ENCODE measurements around the gene PTPRE. TPM values are rescaled to one million over a fixed set of nuclear protein-coding genes. Genes with fewer than 3 reads are reported as not detected.

The PTPRE gene
- total RNA-seq, 1 experiment from 2014 or later = 0.50 TPM

DNA sequence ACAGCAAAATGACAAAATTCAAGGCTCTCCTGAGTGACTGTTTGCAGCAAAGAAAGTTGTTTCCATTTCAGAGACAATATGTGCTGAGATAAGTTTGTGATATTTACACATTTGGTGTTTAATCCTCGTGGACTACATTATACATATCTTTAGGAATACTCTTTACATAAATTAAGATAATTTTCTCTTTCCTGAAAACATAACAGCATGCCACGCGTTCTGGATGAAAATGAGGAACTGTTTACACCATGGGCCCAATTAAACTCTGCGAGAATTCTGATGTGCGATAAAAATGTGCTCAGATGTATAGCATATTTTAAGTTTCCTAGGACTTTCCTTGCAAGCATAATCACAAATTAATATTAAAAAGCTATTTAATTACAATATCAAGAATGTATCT lies 26.4 kb downstream of the PTPRE start:
- ChIA-PET CTCF (no interaction called here), POLR2A (no interaction called here)
- intact Hi-C loops (cut with micrococcal nuclease; ENCODE audit: unreplicated experiment) = no loop called here
- Histone ChIP-seq H3K36me3 (ENCODE audit: control insufficient read depth, insufficient read depth, low read length) (no peaks in the 10 kb centered on the region), H3K4me3 (ENCODE audit: low read depth, low read length) (no peak overlapping the region), H3K4me1 (no peaks in the 10 kb centered on the region), H3K27me3 (replicated peaks; ENCODE audit: control insufficient read depth, insufficient read depth, low read length) (no peaks in the 10 kb centered on the region), H3K9me3 (no peaks in the 10 kb centered on the region)
- peaks cover 9% of the 10 kb centered on the region for H3K27me3 Mint-ChIP-seq (ENCODE audit: insufficient read depth, unreplicated experiment)
- no peak for DNase-seq
- no peak for TF ChIP-seq CTCF (IDR thresholded peaks at IDR 0.05; ENCODE audit: insufficient read depth in 1 of 2, low read depth in 1 of 2, low read length in 1 of 2, severe bottlenecking in 1 of 2, unreplicated experiment in 1 of 2)
- BruUV-seq (replicated peaks) = no TSS peak
- no peak overlapping the region for H3K27ac Mint-ChIP-seq (ENCODE audit: unreplicated experiment)
- no peaks in the 10 kb centered on the region for H3K36me3 Mint-ChIP-seq (ENCODE audit: insufficient read depth, unreplicated experiment)
- H3K4me1 Mint-ChIP-seq (ENCODE audit: low read depth, unreplicated experiment) = no peaks in the 10 kb centered on the region
- no peaks in the 10 kb centered on the region for H3K9me3 Mint-ChIP-seq (ENCODE audit: unreplicated experiment)
- H3K4me3 Mint-ChIP-seq (ENCODE audit: unreplicated experiment) = no peak overlapping the region

GRCh38 chr10:127934383-127934782 lies 27.5 kb downstream of the PTPRE start:
- no peak for DNase-seq
- no peaks in the 10 kb centered on the region for H3K9me3 Mint-ChIP-seq (ENCODE audit: unreplicated experiment)
- no peak overlapping the region for H3K4me3 Mint-ChIP-seq (ENCODE audit: unreplicated experiment)
- H3K4me3 ChIP-seq (ENCODE audit: low read depth, low read length) = no peak overlapping the region
- POLR2A ChIA-PET = no interaction called here
- no peak overlapping the region for H3K27ac Mint-ChIP-seq (ENCODE audit: unreplicated experiment)
- no peaks in the 10 kb centered on the region for H3K9me3 ChIP-seq
- CTCF ChIA-PET = interaction anchor here (0.8 kb wide), 1 partner anchor 27 kb away, joined by 3 read pairs; the partner anchor contains the start of gene PTPRE
- intact Hi-C loops (cut with micrococcal nuclease; ENCODE audit: unreplicated experiment) = no loop called here
- H3K36me3 Mint-ChIP-seq (ENCODE audit: insufficient read depth, unreplicated experiment) = no peaks in the 10 kb centered on the region
- peaks cover 10% of the 10 kb centered on the region for H3K27me3 Mint-ChIP-seq (ENCODE audit: insufficient read depth, unreplicated experiment)
- no peaks in the 10 kb centered on the region for H3K4me1 Mint-ChIP-seq (ENCODE audit: low read depth, unreplicated experiment)
- no peak for TF ChIP-seq CTCF (IDR thresholded peaks at IDR 0.05; ENCODE audit: insufficient read depth in 1 of 2, low read depth in 1 of 2, low read length in 1 of 2, severe bottlenecking in 1 of 2, unreplicated experiment in 1 of 2)
- H3K27me3 ChIP-seq (replicated peaks; ENCODE audit: control insufficient read depth, insufficient read depth, low read length) = no peaks in the 10 kb centered on the region
- H3K36me3 ChIP-seq (ENCODE audit: control insufficient read depth, insufficient read depth, low read length) = no peaks in the 10 kb centered on the region
- no peaks in the 10 kb centered on the region for H3K4me1 ChIP-seq
- BruUV-seq (replicated peaks) = no TSS peak

GRCh38 chr10:127935071-127935561 lies 28.2 kb downstream of the PTPRE start:
- Histone ChIP-seq H3K36me3 (ENCODE audit: control insufficient read depth, insufficient read depth, low read length) (no peaks in the 10 kb centered on the region), H3K27me3 (replicated peaks; ENCODE audit: control insufficient read depth, insufficient read depth, low read length) (no peaks in the 10 kb centered on the region), H3K9me3 (no peaks in the 10 kb centered on the region), H3K4me3 (ENCODE audit: low read depth, low read length) (no peak overlapping the region), H3K4me1 (no peaks in the 10 kb centered on the region)
- CTCF ChIA-PET = interaction anchor here (0.8 kb wide), 1 partner anchor 28 kb away, joined by 3 read pairs; the partner anchor contains the start of gene PTPRE
- POLR2A ChIA-PET = no interaction called here
- Mint-ChIP-seq H3K9me3 (ENCODE audit: unreplicated experiment) (no peaks in the 10 kb centered on the region), H3K27me3 (ENCODE audit: insufficient read depth, unreplicated experiment) (peaks cover 13% of the 10 kb centered on the region), H3K4me3 (ENCODE audit: unreplicated experiment) (no peak overlapping the region), H3K27ac (ENCODE audit: unreplicated experiment) (no peak overlapping the region), H3K36me3 (ENCODE audit: insufficient read depth, unreplicated experiment) (no peaks in the 10 kb centered on the region), H3K4me1 (ENCODE audit: low read depth, unreplicated experiment) (no peaks in the 10 kb centered on the region)
- DNase-seq = no peak
- intact Hi-C loops (cut with micrococcal nuclease; ENCODE audit: unreplicated experiment) = no loop called here
- TF ChIP-seq CTCF (IDR thresholded peaks at IDR 0.05; ENCODE audit: insufficient read depth in 1 of 2, low read depth in 1 of 2, low read length in 1 of 2, severe bottlenecking in 1 of 2, unreplicated experiment in 1 of 2) = no peak
- BruUV-seq (replicated peaks) = no TSS peak
